Pancreas (tissue), 10 donors: Measurements from ENCODE around the gene TMEM272. TPM values are rescaled to one million over a fixed set of nuclear protein-coding genes. Genes with fewer than 3 reads are reported as not detected.

ENCODE experiments used
- ATAC-seq, 4 donors: fragments of 200-7000 bp; cut with Tn5 transposase; one replicate each; pipeline versions ENCODE4 v1.8.0 to v1.9.1; 2020; ENCODE audit warnings: mild to moderate bottlenecking in 4 of 4, moderate library complexity in 4 of 4
- DNase-seq, 6 donors: peaks; one replicate each; pipeline ENCODE4 v3.0.0-alpha.2; 2020
- FAIRE-seq: peaks from 2 replicates; lab custom pipeline; 2012; peaks lifted over from hg19 to GRCh38; lab: Jason Lieb, UNC
- H3K27ac ChIP-seq, 4 donors: fragments of 200-600 bp; sonication (generic); 1 replicate in 3 of 4; 2 replicates in 1 of 4; pipeline versions ENCODE4 v1.5.0 to v1.8.0; 2020
- H3K27me3 ChIP-seq, 4 donors: fragments of 200-600 bp; one replicate each; pipeline ENCODE4 v1.8.0; 2021
- H3K36me3 ChIP-seq, 3 donors: fragments of 200-600 bp; sonication (generic) in 1 of 3; one replicate each; pipeline versions ENCODE4 v1.5.0 to v1.8.0; 2020 to 2021
- H3K4me1 ChIP-seq, 3 donors: fragments of 200-600 bp; one replicate each; pipeline ENCODE4 v1.8.0; 2021
- H3K4me3 ChIP-seq, 4 donors: fragments of 200-600 bp; sonication (generic) in 2 of 4; one replicate each; pipeline versions ENCODE4 v1.5.0 to v1.8.0; 2020 to 2021
- H3K9me3 ChIP-seq, 4 donors: fragments of 200-600 bp; one replicate each; pipeline ENCODE4 v1.8.0; 2021
- WGBS, 2 donors: extraction: QIAGEN DNeasy Blood & Tissue Kit; methylation state at CpG; one replicate each; pipeline ENCODE4 v1.1.7; 2013; 5-methylcytosine and 5-hydroxymethylcytosine counted together
- intact Hi-C, 3 donors: fragments of 100-400 bp; cut with DNase I; formaldehyde crosslinking; loops; one replicate each; pipeline versions ENCODE4 v1.11.1 to v1.14.2; 2022
- polyA plus RNA-seq, 2 donors: library from polyadenylated mRNA; stranded (reverse); fragments of 200-250 nt; gene quantifications; one replicate each; pipeline ENCODE4 v1.2.3, GENCODE V29; 2013
- total RNA-seq, 6 donors: library from RNA; stranded (reverse); fragmentation: NEBNext Ultra II Directional in 4 of 6; extraction: Animal tissue kit (Norgen Biotek cat#: 25700) in 4 of 6; gene quantifications; one replicate each; pipeline versions ENCODE4 v1.2.1 to v1.2.4, GENCODE V29; 2021 to 2023
- TF ChIP-seq, protein P1 (sequence below), 4 donors: fragments of 200-600 bp; sonication (generic) in 3 of 4; IDR thresholded peaks; one replicate each; pipeline versions ENCODE4 v1.5.0 to v1.8.0; 2021; ENCODE audit warnings: antibody characterized with exemption in 4 of 4
- donor health status: healthy with polysubstance abuse.
- donor health status: DM: no; HTN: no; CAD: no; lungs with moderate emphysema.
- donor health status: DM: no; HTN: no; CAD: no.
- donor health status: control.
- donor health status: control.
- donor health status: Bipolar disorder and iron deficiency.
- donor health status: DM: yes; HTN: yes; CAD: no.
- donor health status: DM: no; HTN: no; CAD: no.
- donor health status: DM: no; HTN: no; CAD: no.
- donor health status: DM: yes; HTN: yes; CAD: no.

The TMEM272 gene
- total and polyA plus RNA-seq, 8 donors, result 0.04 to 0.16 (median 0.09) TPM; not detected in 3

- H3K27me3 ChIP-seq, result no peaks in the 10 kb centered on the region
- ATAC-seq (no peak), DNase-seq (peak in 1 of 6 donors; percentile 65), FAIRE-seq (no peak)
- H3K9me3 ChIP-seq, result no peaks in the 10 kb centered on the region
- peaks cover 0 to 8% (median 0%) of the 10 kb centered on the region in 3 donors for H3K36me3 ChIP-seq
- H3K4me1 ChIP-seq, result peaks cover 40 to 48% (median 46%) of the 10 kb centered on the region in 3 donors
- H3K27ac ChIP-seq, result peak overlapping the region; percentile 84 to 93 (median 90)
- H3K4me3 ChIP-seq, result no peak overlapping the region
- intact Hi-C loops, result no loop called here
- WGBS, 2 donors, result 95 to 97% methylated on average over 19 of the region's 19 CpGs
- TF ChIP-seq, protein P1, sequence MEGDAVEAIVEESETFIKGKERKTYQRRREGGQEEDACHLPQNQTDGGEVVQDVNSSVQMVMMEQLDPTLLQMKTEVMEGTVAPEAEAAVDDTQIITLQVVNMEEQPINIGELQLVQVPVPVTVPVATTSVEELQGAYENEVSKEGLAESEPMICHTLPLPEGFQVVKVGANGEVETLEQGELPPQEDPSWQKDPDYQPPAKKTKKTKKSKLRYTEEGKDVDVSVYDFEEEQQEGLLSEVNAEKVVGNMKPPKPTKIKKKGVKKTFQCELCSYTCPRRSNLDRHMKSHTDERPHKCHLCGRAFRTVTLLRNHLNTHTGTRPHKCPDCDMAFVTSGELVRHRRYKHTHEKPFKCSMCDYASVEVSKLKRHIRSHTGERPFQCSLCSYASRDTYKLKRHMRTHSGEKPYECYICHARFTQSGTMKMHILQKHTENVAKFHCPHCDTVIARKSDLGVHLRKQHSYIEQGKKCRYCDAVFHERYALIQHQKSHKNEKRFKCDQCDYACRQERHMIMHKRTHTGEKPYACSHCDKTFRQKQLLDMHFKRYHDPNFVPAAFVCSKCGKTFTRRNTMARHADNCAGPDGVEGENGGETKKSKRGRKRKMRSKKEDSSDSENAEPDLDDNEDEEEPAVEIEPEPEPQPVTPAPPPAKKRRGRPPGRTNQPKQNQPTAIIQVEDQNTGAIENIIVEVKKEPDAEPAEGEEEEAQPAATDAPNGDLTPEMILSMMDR (IDR thresholded peaks at IDR 0.05), result no peak
These were observed 76.0 kb downstream of the TMEM272 start for GRCh38 chr13:51768976-51769375.

- 83 to 84% methylated on average over 15 of the region's 15 CpGs for WGBS, 2 donors
- DNase-seq (no peak), ATAC-seq (no peak), FAIRE-seq (no peak)
- H3K9me3 ChIP-seq, result no peaks in the 10 kb centered on the region
- TF ChIP-seq, protein P1 (IDR thresholded peaks at IDR 0.05), result no peak
- H3K4me1 ChIP-seq, result peaks cover 40 to 51% (median 48%) of the 10 kb centered on the region in 3 donors
- intact Hi-C loops, result no loop called here
- no peak overlapping the region for H3K4me3 ChIP-seq
- peaks cover 0 to 8% (median 0%) of the 10 kb centered on the region in 3 donors for H3K36me3 ChIP-seq
- H3K27ac ChIP-seq, result peak overlapping the region; percentile 84 to 93 (median 90)
- no peaks in the 10 kb centered on the region for H3K27me3 ChIP-seq
These were observed 76.5 kb downstream of the TMEM272 start for GRCh38 chr13:51768378-51768921.

DNA sequence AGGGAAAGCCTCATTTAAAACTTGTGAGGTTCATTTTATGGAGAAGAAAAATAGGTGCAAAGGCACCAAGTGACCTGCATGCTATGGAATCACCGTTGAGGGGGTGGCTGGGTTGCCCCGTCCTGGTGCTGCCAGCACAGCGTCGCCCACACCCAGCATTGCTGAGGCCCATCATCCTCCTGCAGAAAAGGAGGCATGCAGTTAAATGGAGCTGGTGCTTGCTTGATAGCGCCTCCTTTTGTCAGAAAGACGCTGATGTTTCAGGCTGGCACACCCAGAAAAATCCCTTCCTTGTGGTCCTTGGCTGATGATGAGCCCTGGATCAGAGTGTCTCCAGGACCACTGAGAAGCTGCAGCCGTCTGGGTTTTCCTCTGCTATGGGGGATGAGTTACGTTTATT lies 77.9 kb downstream of the TMEM272 start:
- TF ChIP-seq, protein P1 (IDR thresholded peaks at IDR 0.05), result no peak
- 91 to 95% methylated on average over 8 of the region's 8 CpGs for WGBS, 2 donors
- H3K27ac ChIP-seq, result no peak overlapping the region
- intact Hi-C loops, result no loop called here
- H3K36me3 ChIP-seq, result peaks cover 0 to 8% (median 0%) of the 10 kb centered on the region in 3 donors
- no peak for FAIRE-seq
- peaks cover 40 to 51% (median 44%) of the 10 kb centered on the region in 3 donors for H3K4me1 ChIP-seq
- no peaks in the 10 kb centered on the region for H3K27me3 ChIP-seq
- no peak overlapping the region for H3K4me3 ChIP-seq
- no peaks in the 10 kb centered on the region for H3K9me3 ChIP-seq
- DNase-seq, result no peak
- no peak for ATAC-seq

DNA sequence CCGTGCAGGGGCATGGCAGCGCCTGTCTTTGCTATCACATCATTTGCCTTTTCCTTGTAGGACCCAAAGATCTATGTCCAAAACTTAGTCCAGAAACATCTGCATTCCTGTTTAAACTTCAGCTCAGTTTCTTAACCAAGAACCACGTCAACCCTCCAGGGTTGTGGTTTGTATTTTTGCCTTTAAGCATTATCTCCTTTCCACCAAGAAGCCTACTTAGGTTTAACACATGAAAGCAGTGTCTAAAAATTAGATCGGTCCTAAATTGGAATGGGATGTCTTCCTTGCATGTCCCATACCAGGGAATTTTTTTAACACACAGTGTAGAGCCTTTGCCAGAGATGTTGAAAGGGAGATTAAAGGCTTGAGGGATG lies 79.8 kb downstream of the TMEM272 start:
- Histone ChIP-seq H3K4me1 (peaks cover 25 to 33% (median 25%) of the 10 kb centered on the region in 3 donors), H3K36me3 (peaks cover 0 to 15% (median 0%) of the 10 kb centered on the region in 3 donors), H3K4me3 (no peak overlapping the region), H3K9me3 (no peaks in the 10 kb centered on the region), H3K27ac (peak overlapping the region; percentile 67 to 75 (median 73)), H3K27me3 (no peaks in the 10 kb centered on the region)
- no peak for DNase-seq
- FAIRE-seq, result no peak
- WGBS, 2 donors, result 73 to 82% methylated on average over 4 of the region's 4 CpGs
- TF ChIP-seq, protein P1 (IDR thresholded peaks at IDR 0.05), result no peak
- intact Hi-C loops, result no loop called here
- ATAC-seq, result no peak
